Measurements from ENCODE around the gene TST. TPM values are rescaled to one million over a fixed set of nuclear protein-coding genes. Genes with fewer than 3 reads are reported as not detected.

The TST gene
- total and polyA plus RNA-seq, 2 donors (not counting 3 experiments of a cell fraction or from before 2014, with no cell fraction given): 39.2 to 95.1 TPM

DNA sequence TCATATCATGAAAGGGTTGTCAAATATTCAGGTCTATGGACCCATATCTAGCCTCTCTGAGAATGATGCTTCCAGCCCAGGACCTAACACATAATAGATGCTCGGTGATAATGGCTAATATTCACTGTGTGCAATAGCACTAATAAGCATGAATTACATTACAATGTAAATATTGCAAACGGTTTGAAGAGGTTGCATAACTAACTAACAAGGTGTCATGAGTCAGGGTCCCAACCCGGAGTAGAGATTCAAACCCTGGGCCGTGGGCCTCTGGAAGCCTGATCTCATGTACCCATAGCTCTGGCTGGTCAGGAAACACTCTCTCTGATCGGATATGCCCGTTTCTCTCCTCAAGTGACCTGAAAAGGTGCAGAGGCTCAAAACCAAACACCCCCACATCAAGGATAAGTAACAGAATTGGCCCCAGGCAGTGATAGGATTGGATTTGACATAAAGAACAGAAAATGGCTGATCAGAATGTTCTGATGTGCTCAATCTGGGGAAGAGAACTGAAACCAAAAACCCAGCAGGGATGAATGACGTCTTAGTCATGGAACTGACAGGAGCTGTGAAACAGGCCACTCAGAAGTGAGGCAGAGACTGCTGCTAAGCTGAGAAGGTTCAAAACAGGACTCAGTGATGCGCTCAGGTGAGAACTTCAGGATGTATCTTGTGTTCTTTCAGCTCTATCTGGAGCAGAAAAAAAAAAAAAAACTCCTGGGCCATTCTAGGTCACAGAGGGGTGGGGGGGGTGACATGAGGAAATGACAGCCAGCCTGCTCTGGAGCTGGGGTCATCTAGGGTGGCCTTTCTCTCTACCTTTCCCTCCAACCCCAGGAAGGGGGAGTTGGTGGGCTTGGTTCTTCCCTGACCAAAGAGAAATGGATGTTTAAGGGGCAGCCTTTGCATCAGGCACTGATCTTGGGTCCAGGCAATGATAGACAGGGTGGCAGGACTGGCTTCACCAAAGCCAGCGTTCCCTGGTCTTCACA is 25.7 kb upstream of the TST start:
- BruUV-seq (replicated peaks): no TSS peak
- H2AFZ ChIP-seq (ENCODE audit: low read depth, low read length): no peak overlapping the region
- CTCF ChIA-PET: interaction anchor here (0.6 to 3.0 kb wide), 10 partner anchors 12 to 305 kb away, joined by 3 to 38 read pairs (median 6); partner anchors contain the start of genes MPST and TST
- dilution Hi-C loops (cut with MboI; ENCODE audit: extremely low pct_ligation_motif_present, low sequenced_read_pairs) (no loop called here), intact Hi-C loops (cut with micrococcal nuclease) (loop anchor here (1.0 to 2.0 kb wide), 3 partner anchors 59 to 262 kb away; no protein-coding TSS in a partner anchor)
- DNase-seq (ENCODE audit: low read depth, low spot score) (no peak), FAIRE-seq (no peak)
- H3K36me3 ChIP-seq (ENCODE audit: control insufficient read depth in 2 of 2, extremely low read depth in 1 of 2, insufficient read depth in 2 of 2, low read length in 2 of 2): no peaks in the 10 kb centered on the region
- H3K9ac ChIP-seq (replicated peaks; ENCODE audit: extremely low read depth, insufficient read depth, low read length): no peak overlapping the region
- POLR2A ChIA-PET: interaction anchor here (0.6 kb wide), 1 partner anchor 87 kb away, joined by 3 read pairs; no protein-coding TSS in a partner anchor
- no peak overlapping the region for H3K4me3 ChIP-seq (replicated peaks in 1 of 3; ENCODE audit: insufficient read depth in 1 of 3, low read depth in 1 of 3, low read length in 3 of 3)
- TF ChIP-seq EZH2 (IDR thresholded peaks at IDR 0.05; ENCODE audit: borderline replicate concordance, low read depth, low read length, severe bottlenecking): no peak
- no peak for TF ChIP-seq FOS (IDR thresholded peaks at IDR 0.05; ENCODE audit: borderline replicate concordance, insufficient read depth, low read length)
- no peak for TF ChIP-seq JUN (IDR thresholded peaks at IDR 0.05; ENCODE audit: borderline replicate concordance, insufficient read depth, insufficient read length, low read depth)
- no peak for TF ChIP-seq GATA2 (IDR thresholded peaks at IDR 0.05; ENCODE audit: insufficient read depth, insufficient read length, low read depth, low read length)
- TF ChIP-seq POLR2A (IDR thresholded peaks at IDR 0.05; ENCODE audit: low read depth, low read length): no peak
- TF ChIP-seq MYC (IDR thresholded peaks at IDR 0.05; ENCODE audit: low read depth, low read length): no peak
- TF ChIP-seq, protein P1, sequence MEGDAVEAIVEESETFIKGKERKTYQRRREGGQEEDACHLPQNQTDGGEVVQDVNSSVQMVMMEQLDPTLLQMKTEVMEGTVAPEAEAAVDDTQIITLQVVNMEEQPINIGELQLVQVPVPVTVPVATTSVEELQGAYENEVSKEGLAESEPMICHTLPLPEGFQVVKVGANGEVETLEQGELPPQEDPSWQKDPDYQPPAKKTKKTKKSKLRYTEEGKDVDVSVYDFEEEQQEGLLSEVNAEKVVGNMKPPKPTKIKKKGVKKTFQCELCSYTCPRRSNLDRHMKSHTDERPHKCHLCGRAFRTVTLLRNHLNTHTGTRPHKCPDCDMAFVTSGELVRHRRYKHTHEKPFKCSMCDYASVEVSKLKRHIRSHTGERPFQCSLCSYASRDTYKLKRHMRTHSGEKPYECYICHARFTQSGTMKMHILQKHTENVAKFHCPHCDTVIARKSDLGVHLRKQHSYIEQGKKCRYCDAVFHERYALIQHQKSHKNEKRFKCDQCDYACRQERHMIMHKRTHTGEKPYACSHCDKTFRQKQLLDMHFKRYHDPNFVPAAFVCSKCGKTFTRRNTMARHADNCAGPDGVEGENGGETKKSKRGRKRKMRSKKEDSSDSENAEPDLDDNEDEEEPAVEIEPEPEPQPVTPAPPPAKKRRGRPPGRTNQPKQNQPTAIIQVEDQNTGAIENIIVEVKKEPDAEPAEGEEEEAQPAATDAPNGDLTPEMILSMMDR (IDR thresholded peaks at IDR 0.05; ENCODE audit: extremely low read depth in 1 of 2, insufficient read depth in 1 of 2, low read depth in 1 of 2, low read length in 2 of 2): no peak
- TF ChIP-seq MAX (IDR thresholded peaks at IDR 0.05; ENCODE audit: insufficient read depth, insufficient read length): no peak
- TF ChIP-seq POLR2AphosphoS5 (IDR thresholded peaks at IDR 0.05; ENCODE audit: insufficient read depth, low read depth, low read length): no peak
- no peaks in the 10 kb centered on the region for H3K9me1 ChIP-seq (replicated peaks; ENCODE audit: control insufficient read depth, extremely low read depth, insufficient read depth, low read length)
- H3K4me2 ChIP-seq (ENCODE audit: insufficient read depth, low read length): no peak overlapping the region
- no peaks in the 10 kb centered on the region for H3K79me2 ChIP-seq (ENCODE audit: control insufficient read depth, insufficient read depth, low read length)
- no peaks in the 10 kb centered on the region for H3K9me3 ChIP-seq (replicated peaks; ENCODE audit: control insufficient read depth, insufficient read depth, low read length)
- H3K4me1 ChIP-seq (ENCODE audit: control insufficient read depth, extremely low read depth, insufficient read depth, low read length): peaks cover 16% of the 10 kb centered on the region
- no peaks in the 10 kb centered on the region for H4K20me1 ChIP-seq (replicated peaks; ENCODE audit: control insufficient read depth, extremely low read depth, insufficient read depth, low read length)
- H3K27ac ChIP-seq (ENCODE audit: insufficient read depth, low read depth, low read length): no peak overlapping the region
- H3K27me3 ChIP-seq (ENCODE audit: control insufficient read depth in 2 of 2, insufficient read depth in 2 of 2, low read length in 2 of 2): no peaks in the 10 kb centered on the region
